GM12873 (cell line): ENCODE data around the gene PKN2.

Source experiments
- TF ChIP-seq, protein P1 (sequence below): IDR thresholded peaks from 2 replicates; pipeline ENCODE4 v1.5.1; 2012; ENCODE audit warnings: low read depth, mild to moderate bottlenecking, moderate library complexity, low read length, control low read depth; ENCODE audit not compliant: insufficient read depth; ENCODE audit errors: missing control alignments

Gene PKN2

DNA sequence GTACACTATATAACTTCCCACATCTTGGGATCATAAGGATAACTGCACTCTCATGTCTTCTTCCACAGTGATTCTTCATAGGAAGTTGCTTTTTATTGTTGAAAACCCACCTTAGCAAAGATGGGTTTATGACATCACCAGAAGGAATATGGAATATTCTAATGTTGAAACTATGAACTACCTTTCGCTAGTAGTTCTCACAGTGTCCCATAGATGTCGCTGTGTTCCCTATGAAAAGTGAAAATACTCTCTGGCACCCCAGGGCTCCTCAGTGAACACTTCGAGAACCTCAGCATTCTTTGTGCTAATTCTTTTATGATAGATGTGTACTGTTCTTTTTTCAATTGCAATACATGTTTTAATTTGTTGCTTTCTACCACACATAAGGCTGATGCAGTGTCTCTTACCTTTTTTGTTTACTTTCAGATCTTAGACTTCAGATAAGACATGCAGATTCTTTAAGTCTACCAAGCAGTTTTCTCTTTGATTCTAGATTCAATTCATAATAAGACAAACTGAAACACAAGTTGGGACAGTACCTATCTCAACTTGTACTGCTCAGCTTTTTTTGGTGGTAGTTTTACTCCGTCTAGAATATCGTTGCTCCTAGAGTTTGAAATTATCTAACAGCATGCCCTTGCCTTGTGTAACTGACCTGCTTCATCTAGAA is 116.4 kb downstream of the PKN2 start:
- TF ChIP-seq, protein P1, sequence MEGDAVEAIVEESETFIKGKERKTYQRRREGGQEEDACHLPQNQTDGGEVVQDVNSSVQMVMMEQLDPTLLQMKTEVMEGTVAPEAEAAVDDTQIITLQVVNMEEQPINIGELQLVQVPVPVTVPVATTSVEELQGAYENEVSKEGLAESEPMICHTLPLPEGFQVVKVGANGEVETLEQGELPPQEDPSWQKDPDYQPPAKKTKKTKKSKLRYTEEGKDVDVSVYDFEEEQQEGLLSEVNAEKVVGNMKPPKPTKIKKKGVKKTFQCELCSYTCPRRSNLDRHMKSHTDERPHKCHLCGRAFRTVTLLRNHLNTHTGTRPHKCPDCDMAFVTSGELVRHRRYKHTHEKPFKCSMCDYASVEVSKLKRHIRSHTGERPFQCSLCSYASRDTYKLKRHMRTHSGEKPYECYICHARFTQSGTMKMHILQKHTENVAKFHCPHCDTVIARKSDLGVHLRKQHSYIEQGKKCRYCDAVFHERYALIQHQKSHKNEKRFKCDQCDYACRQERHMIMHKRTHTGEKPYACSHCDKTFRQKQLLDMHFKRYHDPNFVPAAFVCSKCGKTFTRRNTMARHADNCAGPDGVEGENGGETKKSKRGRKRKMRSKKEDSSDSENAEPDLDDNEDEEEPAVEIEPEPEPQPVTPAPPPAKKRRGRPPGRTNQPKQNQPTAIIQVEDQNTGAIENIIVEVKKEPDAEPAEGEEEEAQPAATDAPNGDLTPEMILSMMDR = peak; percentile 43

DNA sequence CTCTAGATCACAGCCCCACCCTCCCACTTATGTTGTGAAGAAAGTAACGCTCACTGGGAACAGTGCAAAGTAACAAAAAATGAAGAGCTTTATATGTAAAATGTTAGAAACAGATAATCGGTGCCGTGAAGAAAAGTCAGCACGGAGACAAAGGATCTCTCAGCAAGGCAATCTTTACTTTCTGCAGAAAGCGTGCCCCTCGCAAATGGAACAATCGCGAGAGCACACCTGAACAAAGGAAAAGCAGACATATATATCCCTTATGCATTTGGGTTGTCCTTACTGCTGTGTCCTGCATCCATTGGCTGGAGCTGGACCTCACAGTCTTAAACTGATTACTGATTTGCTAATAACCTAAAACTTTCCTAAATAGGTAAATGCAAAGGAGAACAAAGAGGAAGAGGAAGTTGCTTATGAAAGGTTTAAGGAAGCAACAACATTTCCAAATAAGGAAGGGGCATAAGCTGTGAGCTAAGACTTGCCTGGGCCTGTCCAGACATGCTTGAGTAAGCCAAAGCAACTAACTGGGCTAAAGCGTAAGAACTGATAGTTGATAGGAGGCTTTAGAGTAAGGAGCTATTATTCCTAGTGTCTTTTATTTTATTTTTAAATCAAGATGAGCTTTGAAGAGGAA is 117.6 kb downstream of the PKN2 start:
- TF ChIP-seq, protein P1 = no peak

DNA sequence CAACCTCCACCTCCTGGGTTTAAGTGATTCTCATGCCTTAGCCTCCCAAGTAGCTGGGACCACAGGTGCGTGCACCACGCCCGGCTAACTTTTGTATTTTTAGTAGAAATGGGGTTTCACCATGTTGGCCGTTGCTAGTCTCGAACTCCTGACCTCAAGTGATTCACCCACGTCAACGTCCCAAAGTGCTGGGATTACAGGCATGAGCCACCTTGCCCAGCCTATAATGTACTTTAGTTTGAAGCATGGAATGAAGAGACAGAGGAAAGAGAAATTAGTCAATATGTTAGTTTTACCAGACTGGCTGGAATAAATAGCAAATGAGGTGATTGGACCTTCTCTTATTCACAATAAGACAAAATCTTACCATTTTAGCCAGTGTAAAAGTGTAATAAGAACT is 118.3 kb downstream of the PKN2 start:
- TF ChIP-seq, protein P1 = no peak

DNA sequence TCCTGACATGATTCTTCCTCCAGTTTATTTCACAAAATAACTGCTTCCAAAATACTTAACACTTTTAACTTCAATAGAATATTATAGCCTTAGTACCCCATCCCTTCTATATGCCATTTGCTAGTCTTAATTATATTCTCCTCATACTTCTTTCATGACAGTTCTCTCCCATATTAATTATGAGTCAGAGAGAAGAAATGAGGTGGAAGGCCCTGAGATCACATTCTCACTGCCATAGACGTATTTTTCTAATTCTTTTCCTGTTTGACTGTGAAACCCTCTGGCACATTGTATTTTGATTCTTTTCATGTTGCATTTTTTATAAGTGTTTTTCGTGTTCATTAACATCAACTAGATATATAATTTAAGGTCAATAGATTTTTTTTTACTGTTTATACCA is 118.9 kb downstream of the PKN2 start:
- TF ChIP-seq, protein P1 = no peak

DNA sequence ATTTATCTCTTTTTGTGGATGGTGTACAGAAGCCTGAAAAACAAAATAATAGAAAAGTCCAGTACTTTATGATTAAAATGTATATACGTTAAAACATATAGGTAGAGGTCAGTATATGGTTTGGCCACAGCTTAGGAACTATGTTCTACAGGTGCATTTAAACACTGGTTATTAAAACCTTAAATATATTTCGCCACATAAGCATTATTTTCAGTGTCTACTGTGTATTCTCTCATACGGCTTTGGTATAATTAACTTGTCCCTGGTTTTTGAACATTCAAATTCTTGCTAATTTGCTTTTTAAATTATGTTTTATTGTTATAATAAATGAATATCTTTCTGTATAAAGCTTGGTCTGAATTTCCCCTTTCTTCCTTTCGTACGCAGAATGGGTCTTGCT is 119.4 kb downstream of the PKN2 start:
- TF ChIP-seq, protein P1 = no peak

DNA sequence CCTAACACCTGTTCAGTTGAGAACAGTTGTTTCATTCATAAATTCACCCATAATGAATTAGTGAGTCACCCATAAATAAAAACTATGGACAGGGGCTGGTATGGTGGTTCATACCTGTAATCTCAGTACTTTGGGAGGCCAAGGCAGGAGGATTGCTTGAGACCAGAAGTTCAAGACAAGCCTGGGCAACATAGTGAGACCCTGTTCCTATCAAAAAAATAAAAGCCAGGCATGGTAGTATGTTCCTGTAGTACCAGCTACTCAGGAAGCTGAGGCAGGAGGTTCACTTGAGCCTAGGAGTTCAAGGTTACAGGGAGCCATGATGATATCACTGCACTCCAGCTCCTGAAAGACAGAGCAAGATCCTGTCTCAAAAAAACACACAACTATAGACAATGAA is 128.3 kb downstream of the PKN2 start:
- TF ChIP-seq, protein P1 = no peak

DNA sequence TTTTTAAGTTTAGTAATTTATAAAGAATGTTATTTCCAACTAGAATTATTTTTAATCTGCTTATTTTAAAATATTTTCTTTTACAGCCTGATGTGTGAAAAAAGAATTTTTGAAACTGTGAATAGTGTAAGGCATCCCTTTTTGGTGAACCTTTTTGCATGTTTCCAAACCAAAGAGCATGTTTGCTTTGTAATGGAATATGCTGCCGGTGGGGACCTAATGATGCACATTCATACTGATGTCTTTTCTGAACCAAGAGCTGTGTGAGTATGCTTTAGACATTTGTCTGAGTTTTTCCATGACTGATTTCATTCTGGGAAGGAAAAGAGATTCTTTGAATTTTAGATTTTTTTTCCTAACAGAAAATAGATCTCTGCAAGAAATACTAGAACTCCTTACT is 129.4 kb downstream of the PKN2 start:
- TF ChIP-seq, protein P1 = no peak
